ENCODE measurements around the gene HOXD11.

GRCh38 chr2:176152350-176153181, 45.5 kb downstream of the HOXD11 start:
- TF ChIP-seq, protein P1, sequence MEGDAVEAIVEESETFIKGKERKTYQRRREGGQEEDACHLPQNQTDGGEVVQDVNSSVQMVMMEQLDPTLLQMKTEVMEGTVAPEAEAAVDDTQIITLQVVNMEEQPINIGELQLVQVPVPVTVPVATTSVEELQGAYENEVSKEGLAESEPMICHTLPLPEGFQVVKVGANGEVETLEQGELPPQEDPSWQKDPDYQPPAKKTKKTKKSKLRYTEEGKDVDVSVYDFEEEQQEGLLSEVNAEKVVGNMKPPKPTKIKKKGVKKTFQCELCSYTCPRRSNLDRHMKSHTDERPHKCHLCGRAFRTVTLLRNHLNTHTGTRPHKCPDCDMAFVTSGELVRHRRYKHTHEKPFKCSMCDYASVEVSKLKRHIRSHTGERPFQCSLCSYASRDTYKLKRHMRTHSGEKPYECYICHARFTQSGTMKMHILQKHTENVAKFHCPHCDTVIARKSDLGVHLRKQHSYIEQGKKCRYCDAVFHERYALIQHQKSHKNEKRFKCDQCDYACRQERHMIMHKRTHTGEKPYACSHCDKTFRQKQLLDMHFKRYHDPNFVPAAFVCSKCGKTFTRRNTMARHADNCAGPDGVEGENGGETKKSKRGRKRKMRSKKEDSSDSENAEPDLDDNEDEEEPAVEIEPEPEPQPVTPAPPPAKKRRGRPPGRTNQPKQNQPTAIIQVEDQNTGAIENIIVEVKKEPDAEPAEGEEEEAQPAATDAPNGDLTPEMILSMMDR (IDR thresholded peaks at IDR 0.05; ENCODE audit: borderline replicate concordance, extremely low read depth, low read length, poor library complexity, severe bottlenecking), result no peak
- no peak for TF ChIP-seq EZH2 (IDR thresholded peaks at IDR 0.05; ENCODE audit: borderline replicate concordance, low read depth, low read length, severe bottlenecking)

All from DND-41 (cell line).